IMR-90 (cell line): ENCODE data around the gene MCAM. TPM values are rescaled to one million over a fixed set of nuclear protein-coding genes. Genes with fewer than 3 reads are reported as not detected.

ENCODE experiments used
- CEBPB ChIP-seq: IDR thresholded peaks from 2 replicates; pipeline ENCODE4 v1.6.1; 2012; ENCODE audit warnings: low read depth, low read length, improper control_type of control experiment
- MXI1 ChIP-seq: IDR thresholded peaks from 2 replicates; pipeline ENCODE4 v1.6.1; 2012; ENCODE audit warnings: low read depth, mild to moderate bottlenecking, low read length, moderate library complexity, borderline replicate concordance
- polyA plus RNA-seq, 3 experiments: library from polyadenylated mRNA; depleted of rRNA; stranded (reverse); fragments of >200 nt; gene quantifications; 2 replicates each; pipeline ENCODE4 v1.2.3, GENCODE V29; 2012; ENCODE audit warnings: low replicate concordance in 1 of 3
- total RNA-seq: library from RNA; depleted of rRNA; stranded (reverse); fragments of >200 nt; gene quantifications from 2 replicates; pipeline ENCODE4 v1.2.3, GENCODE V29; 2012

The MCAM gene
- total and polyA plus RNA-seq, 2 of the 4 experiments (the other 2 are of a cell fraction), result 95.1 to 131 TPM

- TF ChIP-seq MXI1 (no peak), CEBPB (no peak)
These were observed 24.5 kb upstream of the MCAM start (continued) for GRCh38 chr11:119341222-119342022.
